Skin epidermis (tissue), 12 donors: Measurements from ENCODE around the gene TP53.

Experiments used
- H3K27ac ChIP-seq, 21 experiments: fragments of 200-600 bp; sonication (generic) in 11 of 21; one replicate each; pipeline ENCODE4 v1.5.0; 2020; ENCODE audit warnings: mild to moderate bottlenecking in 3 of 21, inconsistent platforms in 2 of 21, moderate library complexity in 2 of 21
- H3K4me3 ChIP-seq, 7 experiments: fragments of 200-600 bp; sonication (generic) in 2 of 7; one replicate each; pipeline ENCODE4 v1.5.0; 2020; ENCODE audit warnings: inconsistent platforms in 2 of 7, mild to moderate bottlenecking in 2 of 7, moderate library complexity in 1 of 7

The TP53 gene

GRCh38 chr17:7687072-7687907 lies at the start of gene TP53:
Gene TP53, minus strand, starts transcription at chr17:7687490. Its CDS starts 10,896 bp downstream, at chr17:7676594.
- H3K27ac ChIP-seq, result peak within 1 kb of the TSS; percentile 81 to 99 (median 95)
- peak within 1 kb of the TSS; percentile 72 to 96 (median 90) for H3K4me3 ChIP-seq

GRCh38 chr17:7732981-7733539 lies 45.8 kb upstream of the TP53 start:
- H3K4me3 ChIP-seq, result no peak overlapping the region
- no peak overlapping the region for H3K27ac ChIP-seq

GRCh38 chr17:7729816-7730215 lies 42.5 kb upstream of the TP53 start:
- no peak overlapping the region for H3K27ac ChIP-seq
- no peak overlapping the region for H3K4me3 ChIP-seq

- no peak overlapping the region for H3K27ac ChIP-seq
- H3K4me3 ChIP-seq, result no peak overlapping the region
These were observed 40.6 kb upstream of the TP53 start for GRCh38 chr17:7727886-7728285.

GRCh38 chr17:7721612-7722011 lies 34.3 kb upstream of the TP53 start:
- no peak overlapping the region for H3K27ac ChIP-seq
- H3K4me3 ChIP-seq, result no peak overlapping the region

- Histone ChIP-seq H3K27ac (no peak overlapping the region), H3K4me3 (no peak overlapping the region)
These were observed 32.8 kb upstream of the TP53 start for GRCh38 chr17:7720125-7720524.

- no peak overlapping the region for H3K4me3 ChIP-seq
These were observed 32.4 kb upstream of the TP53 start for GRCh38 chr17:7719661-7720060.

GRCh38 chr17:7717756-7718350 lies 30.6 kb upstream of the TP53 start:
- H3K4me3 ChIP-seq, result peak overlapping the region; percentile 39 to 47 (median 44)
- peak overlapping the region in 8 of 21 experiments; percentile 0 to 65 (median 26) for H3K27ac ChIP-seq

More at GRCh38 chr17:7719661-7720060, 32.4 kb upstream of the TP53 start:
- H3K27ac ChIP-seq, result no peak overlapping the region

- H3K27ac ChIP-seq, result peak within 1 kb of the TSS in 14 of 21 experiments; percentile 0 to 67 (median 32)
These were observed 29.8 kb upstream of the TP53 start, which contains the start of gene DNAH2 for GRCh38 chr17:7716901-7717755. Gene DNAH2, plus strand, starts transcription at chr17:7717744. Its CDS starts 1,991 bp downstream, at chr17:7719735.

GRCh38 chr17:7715936-7716886 lies 28.9 kb upstream of the TP53 start:
- Histone ChIP-seq H3K4me3 (peak overlapping the region; percentile 39 to 47 (median 44)), H3K27ac (peak overlapping the region in 2 of 21 experiments; percentile 51 to 67)

More at GRCh38 chr17:7716901-7717755, 29.8 kb upstream of the TP53 start, which contains the start of gene DNAH2:
- H3K4me3 ChIP-seq, result peak within 1 kb of the TSS; percentile 39 to 47 (median 44)

GRCh38 chr17:7714721-7715594 lies 27.7 kb upstream of the TP53 start:
- no peak overlapping the region for H3K27ac ChIP-seq

GRCh38 chr17:7713782-7714181 lies 26.5 kb upstream of the TP53 start:
- no peak overlapping the region for H3K27ac ChIP-seq
- H3K4me3 ChIP-seq, result no peak overlapping the region

More at GRCh38 chr17:7714721-7715594, 27.7 kb upstream of the TP53 start:
- no peak overlapping the region for H3K4me3 ChIP-seq

GRCh38 chr17:7712111-7712771 lies 25.0 kb upstream of the TP53 start:
- Histone ChIP-seq H3K4me3 (no peak overlapping the region), H3K27ac (no peak overlapping the region)

GRCh38 chr17:7711051-7711755 lies 23.9 kb upstream of the TP53 start:
- Histone ChIP-seq H3K4me3 (no peak overlapping the region), H3K27ac (no peak overlapping the region)

- Histone ChIP-seq H3K4me3 (no peak overlapping the region), H3K27ac (no peak overlapping the region)
These were observed 23.0 kb upstream of the TP53 start for GRCh38 chr17:7710301-7710700.

- Histone ChIP-seq H3K27ac (no peak overlapping the region), H3K4me3 (no peak overlapping the region)
These were observed 21.7 kb upstream of the TP53 start for GRCh38 chr17:7709031-7709430.
